K562 (cell line): ENCODE data around the gene IDH2. TPM values are rescaled to one million over a fixed set of nuclear protein-coding genes. Genes with fewer than 3 reads are reported as not detected.

ENCODE experiments used
- ATAC-seq: fragments of 200-7000 bp; cut with Tn5 transposase; 3 replicates; pipeline ENCODE4 v1.9.1; 2020; ENCODE audit warnings: moderate library complexity
- BruUV-seq: library from RNA; stranded (reverse); fragments of 400-500 nt; replicated peaks from 2 replicates; lab custom pipeline; 2021; lab: Mats Ljungman, UMichigan
- CTCF ChIA-PET: fragments of 300-600 bp; formaldehyde crosslinking; extraction: SDS; loops from one replicate; lab custom pipeline; 2021; ENCODE audit warnings: low intra/inter-chr PET ratio; lab: Yijun Ruan, JAX
- POLR2A ChIA-PET: fragments of 300-600, 350-650 bp; sonication (Branson Sonifier 250); formaldehyde crosslinking; extraction: SDS; loops from one replicate; lab custom pipeline; 2021; ENCODE audit warnings: antibody characterized with exemption, inconsistent platforms; lab: Yijun Ruan, JAX
- DNase-seq, 4 experiments: peaks; one replicate each; pipeline versions ENCODE4 v3.0.0 to v3.0.0-alpha.2; 2011 to 2018; ENCODE audit warnings: low spot score in 3 of 4, mixed read lengths in 3 of 4; ENCODE audit errors: extremely low read depth in 1 of 4
- FAIRE-seq: peaks from 2 replicates; lab custom pipeline; 2011; peaks lifted over from hg19 to GRCh38; lab: Jason Lieb, UNC
- H2AFZ ChIP-seq: 2 replicates; pipeline ENCODE4 v1.6.0; 2011; ENCODE audit warnings: low read depth, low read length, control low read depth, inconsistent platforms
- H3K27ac ChIP-seq: fragments of 200-600 bp; 3 replicates; pipeline ENCODE4 v1.8.0; 2011; ENCODE audit warnings: low read depth, mild to moderate bottlenecking, control low read depth, inconsistent platforms, low read length, moderate library complexity, mixed read lengths; ENCODE audit errors: extremely low read depth
- H3K27me3 ChIP-seq, 2 experiments: fragments of 300-600 bp in 1 of 2; 2 replicates in 1 of 2; 3 replicates in 1 of 2; pipeline versions ENCODE4 v1.6.0 to v1.8.0; 2011; ENCODE audit warnings: inconsistent platforms in 2 of 2, low read length in 2 of 2, mild to moderate bottlenecking in 1 of 2, mixed read lengths in 1 of 2, moderate library complexity in 1 of 2; ENCODE audit not compliant: control insufficient read depth in 2 of 2, insufficient read depth in 2 of 2
- H3K36me3 ChIP-seq: fragments of 300-600 bp; 3 replicates; pipeline ENCODE4 v1.8.0; 2011; ENCODE audit warnings: mild to moderate bottlenecking, low read length, inconsistent platforms; ENCODE audit not compliant: control insufficient read depth, insufficient read depth
- H3K4me1 ChIP-seq, 2 experiments: fragments of 200-600 bp in 1 of 2; replicated peaks in 1 of 2; 2 replicates in 1 of 2; 3 replicates in 1 of 2; pipeline versions ENCODE4 v1.5.1 to v1.8.0; 2011; ENCODE audit warnings: inconsistent platforms in 2 of 2, low read length in 2 of 2, mild to moderate bottlenecking in 1 of 2, mixed read lengths in 1 of 2, moderate library complexity in 1 of 2; ENCODE audit not compliant: control insufficient read depth in 2 of 2, insufficient read depth in 2 of 2
- H3K4me2 ChIP-seq: 2 replicates; pipeline ENCODE4 v1.6.1; 2011; ENCODE audit warnings: low read length, control low read depth, inconsistent platforms, mixed read lengths; ENCODE audit not compliant: insufficient read depth
- H3K4me3 ChIP-seq: fragments of 200-600 bp; sonication (generic), shearing (Covaris generic); 2 replicates; pipeline ENCODE4 v1.5.1; 2016; ENCODE audit warnings: control low read depth, inconsistent platforms
- H3K79me2 ChIP-seq: fragments of 200-600 bp; 3 replicates; pipeline ENCODE4 v1.8.0; 2011; ENCODE audit warnings: low read length, inconsistent platforms; ENCODE audit not compliant: control insufficient read depth, insufficient read depth
- H3K9ac ChIP-seq, 2 experiments: 2 replicates each; pipeline versions ENCODE4 v1.6.0 to v1.6.1; 2011; ENCODE audit warnings: low read depth in 2 of 2, low read length in 2 of 2, control low read depth in 1 of 2, inconsistent platforms in 1 of 2, mild to moderate bottlenecking in 1 of 2, mixed read lengths in 1 of 2; ENCODE audit not compliant: insufficient read depth in 1 of 2
- H3K9me1 ChIP-seq: one replicate; pipeline ENCODE4 v1.6.0; 2011; ENCODE audit warnings: inconsistent platforms, mild to moderate bottlenecking, low read length, moderate library complexity; ENCODE audit not compliant: control insufficient read depth, insufficient read depth
- H3K9me3 ChIP-seq: replicated peaks from 2 replicates; pipeline ENCODE4 v1.5.1; 2011; ENCODE audit warnings: low read depth, low read length, inconsistent platforms; ENCODE audit not compliant: control insufficient read depth, insufficient read depth
- H4K20me1 ChIP-seq: replicated peaks from 2 replicates; pipeline ENCODE4 v1.6.1; 2011; ENCODE audit warnings: low read length, inconsistent platforms, mixed read lengths; ENCODE audit not compliant: control insufficient read depth, insufficient read depth
- ARNT ChIP-seq, 2 experiments: fragments of 450-650 bp; IDR thresholded peaks; 2 replicates each; pipeline ENCODE4 v1.6.1; 2016; ENCODE audit warnings: mild to moderate bottlenecking in 1 of 2
- ATF1 ChIP-seq, 2 experiments: fragments of 450-650 bp in 1 of 2; IDR thresholded peaks; 2 replicates each; pipeline ENCODE4 v1.6.1; 2016; ENCODE audit warnings: missing compliant biosample characterization in 1 of 2, missing genetic modification characterization in 1 of 2
- ATF3 ChIP-seq, 2 experiments: fragments of 450-650 bp in 1 of 2; sonication (generic) in 1 of 2; formaldehyde crosslinking in 1 of 2; IDR thresholded peaks in 1 of 2; conservative IDR thresholded peaks in 1 of 2; 2 replicates each; pipeline versions ENCODE4 v1.6.1 to v1.8.1; 2016 to 2023; ENCODE audit warnings: mild to moderate bottlenecking in 2 of 2, moderate library complexity in 2 of 2, inconsistent platforms in 1 of 2, missing genetic modification reagents in 1 of 2
- EP300 ChIP-seq: IDR thresholded peaks from 2 replicates; pipeline ENCODE4 v1.6.1; 2012; ENCODE audit warnings: low read length, improper control_type of control experiment
- FOXJ2 ChIP-seq: fragments of 200-800 bp; sonication (Bioruptor generic); IDR thresholded peaks from 2 replicates; pipeline ENCODE4 v1.6.1; 2016; ENCODE audit warnings: missing genetic modification characterization, missing compliant biosample characterization
- GTF2B ChIP-seq: IDR thresholded peaks from 2 replicates; pipeline ENCODE4 v1.6.1; 2011; ENCODE audit not compliant: insufficient read length; ENCODE audit errors: extremely low read depth
- KDM1A ChIP-seq, 2 experiments: fragments of 450-650 bp; IDR thresholded peaks; 2 replicates each; pipeline ENCODE4 v1.6.1; 2016; ENCODE audit warnings: mild to moderate bottlenecking in 2 of 2
- KHSRP ChIP-seq: fragments of 450-650 bp; IDR thresholded peaks from 2 replicates; pipeline ENCODE4 v1.6.1; 2017
- L3MBTL2 ChIP-seq: fragments of 450-650 bp; IDR thresholded peaks from 2 replicates; pipeline ENCODE4 v1.6.1; 2016; ENCODE audit warnings: mild to moderate bottlenecking, moderate library complexity
- MCM2 ChIP-seq: fragments of 450-650 bp; IDR thresholded peaks from 2 replicates; pipeline ENCODE4 v1.6.1; 2017; ENCODE audit warnings: low read depth, mild to moderate bottlenecking
- MTA2 ChIP-seq: fragments of 450-650 bp; IDR thresholded peaks from 2 replicates; pipeline ENCODE4 v1.6.1; 2016; ENCODE audit warnings: low read depth
- NFATC3 ChIP-seq: fragments of 450-650 bp; IDR thresholded peaks from 2 replicates; pipeline ENCODE4 v1.6.1; 2017; ENCODE audit warnings: mild to moderate bottlenecking
- SMAD2 ChIP-seq: fragments of 150-350 bp; IDR thresholded peaks from 2 replicates; pipeline ENCODE4 v1.6.1; 2014; ENCODE audit warnings: low read depth, mild to moderate bottlenecking, low read length
- SNIP1 ChIP-seq: fragments of 450-650 bp; IDR thresholded peaks from 2 replicates; pipeline ENCODE4 v1.7.1; 2017; ENCODE audit warnings: low read depth, mild to moderate bottlenecking
- ZC3H4 ChIP-seq: sonication (generic); formaldehyde crosslinking; IDR thresholded peaks from 2 replicates; pipeline ENCODE4 v1.9.0; 2021; ENCODE audit warnings: missing genetic modification reagents, borderline replicate concordance
- ZNF124 ChIP-seq: sonication (generic); formaldehyde crosslinking; IDR thresholded peaks from 2 replicates; pipeline ENCODE4 v1.8.1; 2022; ENCODE audit warnings: missing genetic modification reagents
- ZNF431 ChIP-seq: sonication (generic); formaldehyde crosslinking; IDR thresholded peaks from 2 replicates; pipeline ENCODE4 v1.8.0; 2022; ENCODE audit warnings: mild to moderate bottlenecking, missing genetic modification reagents
- ZZZ3 ChIP-seq: fragments of 450-650 bp; IDR thresholded peaks from 2 replicates; pipeline ENCODE4 v1.6.1; 2016; ENCODE audit warnings: antibody characterized with exemption, mild to moderate bottlenecking, moderate library complexity
- WGBS: fragments of 100-300 bp; shearing (Covaris generic); methylation state at CpG from one replicate; pipeline ENCODE4 v1.1.6; 2016; ENCODE audit warnings: low coverage, mixed read lengths; ENCODE audit not compliant: insufficient coverage; ENCODE audit errors: missing lambda C conversion rate; 5-methylcytosine and 5-hydroxymethylcytosine counted together
- in situ Hi-C: fragments of 300-500 bp; cut with MboI; formaldehyde crosslinking; loops from 4 replicates; pipeline ENCODE4 v1.15.0; 2018; ENCODE audit warnings: inconsistent platforms, mixed read lengths
- intact Hi-C: fragments of 100-400 bp; cut with micrococcal nuclease; formaldehyde crosslinking; loops from 2 replicates; pipeline ENCODE4 v1.14.2; 2022
- polyA plus RNA-seq, 8 experiments: library from polyadenylated mRNA; depleted of rRNA in 4 of 8; stranded (reverse) in 5 of 8; unstranded in 3 of 8; fragments of >200 nt; fragmentation: Nextera tagmentation in 2 of 8; fragmentation: Illumina TruSeq in 1 of 8; extraction: Ambion mirVana in 2 of 8; extraction: Trizol in 1 of 8; gene quantifications; 2 replicates each; pipeline versions ENCODE4 v1.2.1 to v1.2.3, GENCODE V29; 2011 to 2014; ENCODE audit warnings: inconsistent platforms in 1 of 8, missing spikeins in 1 of 8
- total RNA-seq, 7 experiments: library from RNA; depleted of rRNA in 6 of 7; stranded (reverse); fragments of >200 nt in 6 of 7; fragmentation: Illumina TruSeq in 2 of 7; extraction: Trizol in 2 of 7; gene quantifications; 2 replicates each; pipeline versions ENCODE4 v1.2.1 to v1.2.3, GENCODE V29; 2011 to 2021; ENCODE audit warnings: low replicate concordance in 1 of 7

Gene IDH2
- total and polyA plus RNA-seq, 9 of the 15 experiments (the other 6 are each of a cell fraction or from before 2014, with no cell fraction given): 0.70 to 99.9 (median 59.2) TPM

GRCh38 chr15:90106522-90107117 lies 4.4 kb upstream of the IDH2 start (continued):
- no peak for TF ChIP-seq ATF1 (CRISPR knock-in tag; IDR thresholded peaks at IDR 0.05)
- no peak for TF ChIP-seq ATF1 (tag; IDR thresholded peaks at IDR 0.05)
- no peak for TF ChIP-seq MTA2
- no peak for TF ChIP-seq MCM2
- TF ChIP-seq KHSRP: no peak
- no peak for TF ChIP-seq NFATC3
- no peak for TF ChIP-seq FOXJ2 (tag)
- TF ChIP-seq ATF3 (IDR thresholded peaks at IDR 0.05): peak; percentile 43; the same call in 1 of the 2 replicates
- no peak for TF ChIP-seq ATF3 (CRISPR knock-in tag; conservative IDR thresholded peaks at IDR 0.05)
- TF ChIP-seq EP300: no peak
- TF ChIP-seq SNIP1: no peak
- no peak for TF ChIP-seq ZC3H4

GRCh38 chr15:90105521-90105920 lies 3.3 kb upstream of the IDH2 start:
- H3K4me1 ChIP-seq: peaks cover 15 to 33% of the 10 kb centered on the region in 2 experiments; a peak in 4 of 5 replicates
- H4K20me1 ChIP-seq: no peaks in the 10 kb centered on the region
- no peak for FAIRE-seq
- no TSS peak for BruUV-seq
- CTCF ChIA-PET: no interaction called here
- in situ Hi-C loops (no loop called here), intact Hi-C loops (no loop called here)
- H3K36me3 ChIP-seq: no peaks in the 10 kb centered on the region
- no peak overlapping the region for H3K9ac ChIP-seq
- H2AFZ ChIP-seq: no peak overlapping the region
- WGBS: 57% methylated on average over 6 of the region's 7 CpGs
- POLR2A ChIA-PET: no interaction called here
- peaks cover 3% of the 10 kb centered on the region for H3K9me1 ChIP-seq
- TF ChIP-seq ZC3H4 (no peak), KDM1A (IDR thresholded peaks at IDR 0.05) (no peak), L3MBTL2 (no peak), SMAD2 (no peak), ZNF431 (no peak), ZNF124 (CRISPR knock-in tag) (no peak), ZZZ3 (no peak), ARNT (IDR thresholded peaks at IDR 0.05) (no peak), GTF2B (no peak)
- no peaks in the 10 kb centered on the region for H3K9me3 ChIP-seq
- ATAC-seq: no peak
- no peak for DNase-seq
- no peak overlapping the region for H3K27ac ChIP-seq
- H3K27me3 ChIP-seq: no peaks in the 10 kb centered on the region
- H3K4me3 ChIP-seq: no peak overlapping the region
- H3K79me2 ChIP-seq: peaks cover 17% of the 10 kb centered on the region
- H3K4me2 ChIP-seq: no peak overlapping the region
